ENCODE measurements around the gene PSD2.

GRCh38 chr5:139848508-139849100 lies 53.0 kb downstream of the PSD2 start:
- no peak for TF ChIP-seq POLR2A (IDR thresholded peaks at IDR 0.05)
- TF ChIP-seq CTCF (IDR thresholded peaks at IDR 0.05) = no peak
- TF ChIP-seq EP300 (IDR thresholded peaks at IDR 0.05; ENCODE audit: low read depth) = no peak

Measured in transverse colon (tissue), 3 donors.